ENCODE measurements around the gene REEP1.
A peak's percentile ranks its signal among the peaks of the same experiment; 100 is the strongest.

Gene REEP1

GRCh38 chr2:86298411-86299390 is 38.7 kb downstream of the REEP1 start:
- H3K4me3 ChIP-seq (ENCODE audit: low read depth, low read length), result no peak overlapping the region
- no peak for DNase-seq (ENCODE audit: low read depth)
- TF ChIP-seq CTCF (IDR thresholded peaks at IDR 0.05; ENCODE audit: control insufficient read depth, extremely low read depth, insufficient read depth), result peak; percentile 25; the same call in 1 of the 2 replicates

- no peak overlapping the region for H3K4me3 ChIP-seq (ENCODE audit: low read depth, low read length)
- no peak for TF ChIP-seq CTCF (IDR thresholded peaks at IDR 0.05; ENCODE audit: control insufficient read depth, extremely low read depth, insufficient read depth)
- DNase-seq (ENCODE audit: low read depth), result no peak
Measured at GRCh38 chr2:86297382-86298147, 39.9 kb downstream of the REEP1 start.

GRCh38 chr2:86296947-86297346 is 40.5 kb downstream of the REEP1 start:
- no peak for TF ChIP-seq CTCF (IDR thresholded peaks at IDR 0.05; ENCODE audit: control insufficient read depth, extremely low read depth, insufficient read depth)
- no peak overlapping the region for H3K4me3 ChIP-seq (ENCODE audit: low read depth, low read length)
- no peak for DNase-seq (ENCODE audit: low read depth)

- DNase-seq (ENCODE audit: low read depth), result no peak
- no peak overlapping the region for H3K4me3 ChIP-seq (ENCODE audit: low read depth, low read length)
Measured at GRCh38 chr2:86295066-86295465, 42.4 kb downstream of the REEP1 start.

GRCh38 chr2:86293612-86294011 is 43.8 kb downstream of the REEP1 start:
- TF ChIP-seq CTCF (IDR thresholded peaks at IDR 0.05; ENCODE audit: control insufficient read depth, extremely low read depth, insufficient read depth), result no peak
- H3K4me3 ChIP-seq (ENCODE audit: low read depth, low read length), result no peak overlapping the region
- no peak for DNase-seq (ENCODE audit: low read depth)

More at GRCh38 chr2:86295066-86295465, 42.4 kb downstream of the REEP1 start:
- TF ChIP-seq CTCF (IDR thresholded peaks at IDR 0.05; ENCODE audit: control insufficient read depth, extremely low read depth, insufficient read depth), result no peak

- no peak for TF ChIP-seq CTCF (IDR thresholded peaks at IDR 0.05; ENCODE audit: control insufficient read depth, extremely low read depth, insufficient read depth)
Measured at GRCh38 chr2:86292571-86293515, 44.6 kb downstream of the REEP1 start.

More at GRCh38 chr2:86292571-86293515, 44.6 kb downstream of the REEP1 start:
- H3K4me3 ChIP-seq (ENCODE audit: low read depth, low read length), result no peak overlapping the region
- no peak for DNase-seq (ENCODE audit: low read depth)
